ENCODE results near the gene ZNF740.

DNA sequence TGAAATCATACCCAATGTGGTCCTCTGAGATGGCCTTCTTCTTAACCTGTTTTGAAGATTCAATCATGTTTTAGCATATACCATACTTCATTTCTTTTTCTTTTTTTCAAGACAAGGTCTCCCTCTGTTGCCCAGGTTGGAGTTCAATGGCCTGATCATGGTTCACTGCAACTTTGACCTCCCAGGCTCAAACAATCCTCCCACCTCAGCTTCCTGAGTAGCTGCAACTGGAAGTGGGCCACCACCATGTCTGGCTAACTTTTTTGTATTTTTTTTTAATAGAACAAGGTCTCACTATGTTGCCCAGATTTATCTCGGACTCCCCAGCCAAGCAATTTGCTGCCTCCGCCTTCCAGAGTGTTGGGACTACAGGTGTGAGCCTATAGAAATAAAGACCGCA is 46.8 kb upstream of the ZNF740 start:
- TF ChIP-seq, protein P1, sequence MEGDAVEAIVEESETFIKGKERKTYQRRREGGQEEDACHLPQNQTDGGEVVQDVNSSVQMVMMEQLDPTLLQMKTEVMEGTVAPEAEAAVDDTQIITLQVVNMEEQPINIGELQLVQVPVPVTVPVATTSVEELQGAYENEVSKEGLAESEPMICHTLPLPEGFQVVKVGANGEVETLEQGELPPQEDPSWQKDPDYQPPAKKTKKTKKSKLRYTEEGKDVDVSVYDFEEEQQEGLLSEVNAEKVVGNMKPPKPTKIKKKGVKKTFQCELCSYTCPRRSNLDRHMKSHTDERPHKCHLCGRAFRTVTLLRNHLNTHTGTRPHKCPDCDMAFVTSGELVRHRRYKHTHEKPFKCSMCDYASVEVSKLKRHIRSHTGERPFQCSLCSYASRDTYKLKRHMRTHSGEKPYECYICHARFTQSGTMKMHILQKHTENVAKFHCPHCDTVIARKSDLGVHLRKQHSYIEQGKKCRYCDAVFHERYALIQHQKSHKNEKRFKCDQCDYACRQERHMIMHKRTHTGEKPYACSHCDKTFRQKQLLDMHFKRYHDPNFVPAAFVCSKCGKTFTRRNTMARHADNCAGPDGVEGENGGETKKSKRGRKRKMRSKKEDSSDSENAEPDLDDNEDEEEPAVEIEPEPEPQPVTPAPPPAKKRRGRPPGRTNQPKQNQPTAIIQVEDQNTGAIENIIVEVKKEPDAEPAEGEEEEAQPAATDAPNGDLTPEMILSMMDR (IDR thresholded peaks at IDR 0.05 in 2 of 3, conservative IDR thresholded peaks at IDR 0.05 in 1 of 3; ENCODE audit: control insufficient read depth in 2 of 3, extremely low read depth in 1 of 3, insufficient read depth in 1 of 3, low read depth in 3 of 3, low read length in 3 of 3), result no peak
- TF ChIP-seq BHLHE40 (IDR thresholded peaks at IDR 0.05; ENCODE audit: borderline replicate concordance in 1 of 2, low read depth in 2 of 2, low read length in 1 of 2), result no peak

Data from GM12878 (cell line).